NOMO-1 (cell line): ENCODE measurements around the gene ABCA8.
A peak's percentile ranks its signal among the peaks of the same experiment; 100 is the strongest.
"Not testable (repeated sequence)": the region's sequence is repeated elsewhere in the genome, so short reads cannot be mapped to it uniquely, and the experiment has no call there.

ENCODE experiments used
- DNase-seq, 2 experiments: peaks; one replicate each; lab custom pipeline; 2025; ENCODE audit not compliant: unreplicated experiment in 2 of 2; lab: John Stamatoyannopoulos, UW

Gene ABCA8

GRCh38 chr17:68955181-68955841 is at the start of gene ABCA8:
TSS of gene ABCA8 (minus strand) at chr17:68955392. CDS start at chr17:68942034, 13,358 bp downstream.
- DNase-seq: no peak

GRCh38 chr17:69004759-69005158 is 49.6 kb upstream of the ABCA8 start:
- DNase-seq: not testable (repeated sequence)

GRCh38 chr17:68999743-69000142 is 44.6 kb upstream of the ABCA8 start:
- DNase-seq: not testable (repeated sequence)

- no peak for DNase-seq
Observed at GRCh38 chr17:68993112-68993511, 37.9 kb upstream of the ABCA8 start.

- DNase-seq: no peak
Observed at GRCh38 chr17:68987966-68988365, 32.8 kb upstream of the ABCA8 start.

GRCh38 chr17:68981288-68981687 is 26.1 kb upstream of the ABCA8 start:
- DNase-seq: no peak

- peak in 1 of 2 experiments; percentile 9 for DNase-seq
Observed at GRCh38 chr17:68973098-68973846, 18.1 kb upstream of the ABCA8 start.

GRCh38 chr17:68972119-68972704 is 17.0 kb upstream of the ABCA8 start:
- DNase-seq: no peak

- peak; percentile 68 to 70 for DNase-seq
Observed at GRCh38 chr17:68969101-68969500, 13.9 kb upstream of the ABCA8 start.

GRCh38 chr17:68963958-68964357 is 8.8 kb upstream of the ABCA8 start:
- no peak for DNase-seq

- DNase-seq: no peak
Observed at GRCh38 chr17:68961214-68961882, 6.2 kb upstream of the ABCA8 start.

- DNase-seq: not testable (repeated sequence)
Observed at GRCh38 chr17:68959117-68959516, 3.9 kb upstream of the ABCA8 start.

GRCh38 chr17:68957944-68958343 is 2.8 kb upstream of the ABCA8 start:
- DNase-seq: no peak

GRCh38 chr17:68954146-68954896 is 871 bp downstream of the ABCA8 start:
- DNase-seq: no peak

- DNase-seq: no peak
Observed at GRCh38 chr17:68953340-68953997, 1.7 kb downstream of the ABCA8 start.

GRCh38 chr17:68950725-68951124 is 4.5 kb downstream of the ABCA8 start:
- no peak for DNase-seq

- DNase-seq: not testable (repeated sequence)
Observed at GRCh38 chr17:68947868-68948267, 7.3 kb downstream of the ABCA8 start.

- DNase-seq: no peak
Observed at GRCh38 chr17:68944435-68945035, 10.7 kb downstream of the ABCA8 start.

- DNase-seq: not testable (repeated sequence)
Observed at GRCh38 chr17:68943812-68944182, 11.4 kb downstream of the ABCA8 start.
